Lung microvascular endothelial cell (primary cell): Measurements from ENCODE around the gene C20orf173. TPM values are rescaled to one million over a fixed set of nuclear protein-coding genes. Genes with fewer than 3 reads are reported as not detected.
A peak's percentile ranks its signal among the peaks of the same experiment; 100 is the strongest.

Source experiments
- DNase-seq, 2 donors: peaks; one replicate each; pipeline versions ENCODE4 v3.0.0 to v3.0.0-alpha.2; 2010; ENCODE audit warnings: low read depth in 2 of 2
- total RNA-seq: library from RNA; depleted of rRNA; stranded (reverse); fragments of >200 nt; gene quantifications from 2 replicates; pipeline ENCODE4 v1.2.1, GENCODE V29; 2014

The C20orf173 gene
- total RNA-seq, 1 donor from 2014 or later = not detected

DNA sequence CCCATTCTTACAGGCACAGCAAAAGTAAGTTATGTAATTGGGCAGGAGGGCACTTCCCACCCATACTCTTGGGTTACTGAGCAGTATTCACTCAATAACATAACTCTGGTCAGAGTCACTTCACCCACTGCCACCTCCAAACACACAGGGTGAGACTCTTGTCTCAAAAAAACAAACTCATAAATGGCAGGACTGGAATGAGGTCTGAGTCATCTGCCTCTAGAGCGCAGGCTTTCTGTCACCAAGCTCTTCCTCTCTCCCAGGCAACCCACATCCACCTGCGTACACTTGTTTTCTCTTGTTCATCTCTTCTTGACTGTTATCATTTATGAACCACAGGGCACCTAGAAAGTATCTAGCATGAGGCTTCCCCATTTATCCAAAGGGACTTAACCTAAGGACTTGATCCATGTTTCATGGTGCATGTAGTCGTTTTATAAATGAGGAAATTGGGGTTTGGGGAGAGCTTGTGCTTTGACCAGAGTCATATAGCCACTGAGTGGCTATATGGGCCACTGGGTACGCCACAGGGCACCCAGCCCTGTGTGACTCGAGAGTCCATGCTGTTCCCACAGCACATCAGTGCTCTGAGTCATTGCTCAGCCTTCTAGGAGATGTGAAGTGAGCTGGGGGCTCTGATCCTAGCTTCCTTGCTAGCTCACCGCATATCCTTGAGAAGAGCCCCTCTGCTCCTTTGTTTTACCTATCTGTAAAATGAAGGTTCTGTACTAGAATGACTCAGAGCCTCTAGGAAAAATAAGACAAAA is 22.4 kb downstream of the C20orf173 start:
- DNase-seq = peak; percentile 34 to 49

DNA sequence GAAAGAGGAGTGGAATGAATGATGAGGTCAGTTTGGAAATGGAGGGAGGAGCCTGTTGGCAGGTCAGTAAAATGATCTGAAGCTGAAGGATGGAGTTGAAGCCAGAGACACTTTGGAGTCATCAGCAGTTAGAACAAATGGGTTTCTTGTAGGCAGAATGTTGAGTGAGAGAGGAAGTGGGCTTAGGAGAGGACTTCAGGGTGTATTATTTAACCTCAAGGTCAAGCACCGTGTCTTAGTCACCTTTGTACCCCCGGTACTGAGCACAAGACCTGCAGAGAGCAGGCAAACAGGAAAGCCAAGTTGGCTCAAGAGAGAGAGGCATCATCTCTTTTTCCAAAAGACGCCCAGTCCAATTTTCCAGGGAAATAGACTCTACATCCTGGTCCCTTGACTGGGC is 23.3 kb downstream of the C20orf173 start:
- DNase-seq = no peak

GRCh38 chr20:35504751-35505150 is 24.7 kb downstream of the C20orf173 start:
- no peak for DNase-seq

- no peak for DNase-seq
Observed at GRCh38 chr20:35503841-35504561, 25.5 kb downstream of the C20orf173 start.

DNA sequence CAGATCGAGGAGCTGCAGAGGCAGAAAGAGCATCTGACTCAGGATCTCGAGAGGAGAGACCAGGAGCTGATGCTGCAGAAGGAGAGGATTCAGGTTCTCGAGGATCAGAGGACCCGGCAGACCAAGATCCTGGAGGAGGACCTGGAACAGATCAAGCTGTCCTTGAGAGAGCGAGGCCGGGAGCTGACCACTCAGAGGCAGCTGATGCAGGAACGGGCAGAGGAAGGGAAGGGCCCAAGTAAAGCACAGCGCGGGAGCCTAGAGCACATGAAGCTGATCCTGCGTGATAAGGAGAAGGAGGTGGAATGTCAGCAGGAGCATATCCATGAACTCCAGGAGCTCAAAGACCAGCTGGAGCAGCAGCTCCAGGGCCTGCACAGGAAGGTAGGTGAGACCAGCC is 26.2 kb downstream of the C20orf173 start:
- no peak for DNase-seq

DNA sequence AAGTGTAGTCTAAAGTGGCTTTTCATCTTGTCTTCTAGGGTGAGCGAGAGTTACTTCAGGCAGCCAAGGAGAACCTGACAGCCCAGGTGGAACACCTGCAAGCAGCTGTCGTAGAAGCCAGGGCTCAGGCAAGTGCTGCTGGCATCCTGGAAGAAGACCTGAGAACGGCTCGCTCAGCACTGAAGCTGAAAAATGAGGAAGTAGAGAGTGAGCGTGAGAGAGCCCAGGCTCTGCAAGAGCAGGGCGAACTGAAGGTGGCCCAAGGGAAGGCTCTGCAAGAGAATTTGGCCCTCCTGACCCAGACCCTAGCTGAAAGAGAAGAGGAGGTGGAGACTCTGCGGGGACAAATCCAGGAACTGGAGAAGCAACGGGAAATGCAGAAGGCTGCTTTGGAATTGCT is 27.1 kb downstream of the C20orf173 start:
- DNase-seq = no peak

GRCh38 chr20:35499271-35499670 is 30.2 kb downstream of the C20orf173 start:
- DNase-seq = no peak

DNA sequence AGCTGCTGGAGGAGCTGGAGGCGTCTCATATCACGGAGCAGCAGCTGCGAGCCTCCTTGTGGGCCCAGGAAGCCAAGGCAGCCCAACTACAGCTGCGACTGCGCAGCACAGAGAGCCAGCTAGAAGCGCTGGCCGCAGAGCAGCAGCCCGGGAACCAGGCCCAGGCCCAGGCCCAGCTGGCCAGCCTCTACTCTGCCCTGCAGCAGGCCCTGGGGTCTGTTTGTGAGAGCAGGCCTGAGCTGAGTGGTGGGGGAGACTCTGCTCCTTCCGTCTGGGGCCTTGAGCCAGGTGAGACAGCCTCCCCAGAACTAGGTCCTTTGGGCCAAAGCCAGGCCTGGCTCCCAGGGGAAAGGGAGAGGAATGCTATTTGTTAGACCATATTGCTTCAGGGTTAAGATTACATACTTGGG is 31.7 kb downstream of the C20orf173 start:
- DNase-seq = no peak

- DNase-seq = no peak
Observed at GRCh38 chr20:35497320-35497719, 32.1 kb downstream of the C20orf173 start.

DNA sequence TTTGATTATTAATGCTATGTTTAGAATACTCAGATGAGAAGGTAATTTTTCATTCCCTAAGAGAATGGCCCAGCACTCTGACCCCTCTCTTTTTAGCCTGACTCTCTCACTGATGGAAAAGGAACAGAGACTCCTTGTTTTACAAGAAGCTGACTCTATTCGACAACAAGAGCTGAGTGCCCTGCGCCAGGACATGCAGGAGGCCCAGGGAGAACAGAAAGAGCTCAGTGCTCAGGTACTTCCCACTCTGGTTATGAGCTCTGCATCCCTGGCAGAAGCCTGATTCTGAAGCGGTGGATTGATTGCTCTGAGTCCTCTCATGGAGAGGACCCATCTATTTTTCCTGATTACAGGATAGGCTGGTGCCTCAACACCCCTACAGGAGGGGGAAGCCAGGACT is 33.0 kb downstream of the C20orf173 start:
- DNase-seq = no peak

GRCh38 chr20:35492352-35492751 is 37.1 kb downstream of the C20orf173 start:
- DNase-seq = no peak

DNA sequence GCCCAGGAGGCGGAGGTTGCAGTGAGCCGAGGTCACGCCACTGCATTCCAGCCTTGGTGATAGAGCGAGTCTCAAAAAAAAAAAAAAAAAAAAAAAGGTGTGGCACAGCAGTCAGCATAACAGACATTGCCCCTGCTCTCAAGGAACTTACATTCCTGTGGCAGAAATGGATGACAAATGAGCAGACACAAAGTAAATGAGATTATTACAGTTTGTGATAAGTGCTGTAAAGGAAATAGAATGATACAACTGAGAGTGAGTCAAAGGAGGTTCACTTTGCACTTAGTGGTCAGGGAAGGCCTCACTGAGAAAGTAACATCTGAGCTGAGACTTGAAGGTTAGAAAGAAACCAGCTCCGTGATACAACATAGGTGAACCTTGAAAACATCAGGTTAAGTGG is 37.6 kb downstream of the C20orf173 start:
- no peak for DNase-seq

- peak; percentile 10 to 59 for DNase-seq
Observed at GRCh38 chr20:35490736-35491181, 38.7 kb downstream of the C20orf173 start.

DNA sequence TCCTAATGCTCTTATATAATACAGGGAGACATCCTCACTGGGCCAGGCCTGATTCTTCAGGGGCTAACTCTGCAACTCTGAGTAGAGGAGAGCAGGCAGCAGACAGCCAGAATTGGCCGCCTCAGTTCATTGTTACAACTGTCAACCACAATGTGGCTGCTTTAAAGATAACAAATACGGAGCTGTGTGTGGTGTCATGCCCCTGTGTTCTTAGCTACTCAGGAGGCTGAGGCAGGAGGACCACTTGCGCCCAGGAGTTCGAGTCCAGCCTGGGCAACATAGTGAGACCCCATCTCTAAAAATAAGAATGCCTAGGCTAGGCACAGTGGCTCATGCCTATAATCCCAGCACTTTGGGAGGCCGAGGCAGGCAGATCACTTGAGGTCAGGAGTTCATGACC is 39.7 kb downstream of the C20orf173 start:
- DNase-seq = no peak

DNA sequence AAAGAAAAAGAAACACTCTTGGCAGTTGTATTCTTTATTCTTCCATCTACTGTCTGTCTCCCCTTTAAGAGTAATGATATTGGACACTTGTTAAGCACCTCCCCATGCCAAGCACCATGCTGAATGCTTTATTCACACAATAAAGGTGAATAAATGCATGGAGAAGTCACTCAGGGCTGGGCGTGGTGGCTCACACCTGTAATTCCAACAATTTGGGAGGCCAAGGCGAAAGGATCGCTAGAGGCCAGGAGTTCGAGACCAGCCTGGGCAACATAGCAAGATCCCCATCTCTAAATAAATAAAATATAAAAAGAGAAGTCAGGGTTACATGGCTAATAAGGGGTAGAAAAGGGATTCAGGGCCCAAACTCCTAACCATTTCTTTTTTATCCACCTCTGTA is 42.0 kb downstream of the C20orf173 start:
- DNase-seq = no peak

DNA sequence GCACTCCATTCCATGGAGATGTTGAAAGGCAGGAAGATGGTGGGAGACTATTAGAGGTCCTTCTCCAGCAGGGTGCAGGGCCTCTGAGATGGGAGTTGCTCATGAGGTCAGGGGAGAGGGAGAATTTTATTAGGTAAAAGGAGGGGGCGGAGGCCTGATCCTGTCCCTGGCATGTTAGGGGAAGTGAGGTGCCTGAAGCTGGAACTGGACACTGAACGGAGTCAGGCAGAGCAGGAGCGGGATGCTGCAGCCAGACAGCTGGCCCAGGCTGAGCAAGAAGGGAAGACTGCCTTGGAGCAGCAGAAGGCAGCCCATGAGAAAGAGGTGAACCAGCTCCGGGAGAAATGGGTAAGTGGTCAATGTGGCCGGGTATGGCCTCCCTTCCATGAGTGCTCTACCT is 49.7 kb downstream of the C20orf173 start:
- DNase-seq = no peak

GRCh38 chr20:35478804-35479472 is 50.5 kb downstream of the C20orf173 start:
- DNase-seq = peak; percentile 29 to 41

Other genes starting within 250 kb of the C20orf173 start
- 138 and 161 TPM in 2 replicates for gene EIF6, start 244.9 kb downstream of the C20orf173 start, total RNA-seq
- gene FAM83C, start 237.2 kb downstream of the C20orf173 start, total RNA-seq = not detected in 2 replicates
- 15.7 and 19.2 TPM in 2 replicates for gene UQCC1, start 117.7 kb downstream of the C20orf173 start, total RNA-seq
- gene GDF5, start 91.4 kb downstream of the C20orf173 start, total RNA-seq = not detected in 2 replicates
- gene CEP250, start 74.1 kb downstream of the C20orf173 start, total RNA-seq = 6.2 and 7.6 TPM in 2 replicates
- gene ERGIC3, start 12.4 kb upstream of the C20orf173 start, total RNA-seq = 280 and 434 TPM in 2 replicates
- gene SPAG4, start 86.2 kb upstream of the C20orf173 start, total RNA-seq = 12.6 and 19.0 TPM in 2 replicates
- 118 and 130 TPM in 2 replicates for gene CPNE1, start 135.2 kb upstream of the C20orf173 start, total RNA-seq
- gene RBM12, start 135.2 kb upstream of the C20orf173 start, total RNA-seq = 30.9 and 38.7 TPM in 2 replicates
- gene NFS1, start 169.7 kb upstream of the C20orf173 start, total RNA-seq = 8.9 and 10.5 TPM in 2 replicates
- gene ROMO1, start 169.8 kb upstream of the C20orf173 start, total RNA-seq = 284 TPM in 2 replicates
- 231 and 313 TPM in 2 replicates for gene RBM39, start 212.6 kb upstream of the C20orf173 start, total RNA-seq
- 17.9 and 20.6 TPM in 2 replicates for gene PHF20, start 242.4 kb upstream of the C20orf173 start, total RNA-seq